HUDEP-2 (cell line): ENCODE data around the gene ACACA.
A peak's percentile ranks its signal among the peaks of the same experiment; 100 is the strongest.
"Not testable (repeated sequence)": the region's sequence is repeated elsewhere in the genome, so short reads cannot be mapped to it uniquely, and the experiment has no call there.

ENCODE experiments used
- DNase-seq, 76 experiments: peaks; one replicate each; lab custom pipeline; 2025; ENCODE audit not compliant: unreplicated experiment in 76 of 76; lab: John Stamatoyannopoulos, UW

ACACA gene

GRCh38 chr17:37356796-37357569 lies 49.7 kb downstream of the ACACA start:
- not testable (repeated sequence) for DNase-seq

GRCh38 chr17:37346863-37347402 lies 59.7 kb downstream of the ACACA start:
- not testable (repeated sequence) for DNase-seq

GRCh38 chr17:37344519-37344918 lies 62.1 kb downstream of the ACACA start:
- DNase-seq: no peak

- DNase-seq: no peak
These were observed 64.0 kb downstream of the ACACA start for GRCh38 chr17:37342589-37342988.

GRCh38 chr17:37340804-37341203 lies 65.8 kb downstream of the ACACA start:
- no peak for DNase-seq

GRCh38 chr17:37339321-37339720 lies 67.3 kb downstream of the ACACA start:
- DNase-seq: no peak

- DNase-seq: no peak
These were observed 67.8 kb downstream of the ACACA start for GRCh38 chr17:37338847-37339246.

- DNase-seq: no peak
These were observed 79.1 kb downstream of the ACACA start for GRCh38 chr17:37327341-37328090.

GRCh38 chr17:37322826-37323561 lies 83.6 kb downstream of the ACACA start:
- no peak for DNase-seq

GRCh38 chr17:37322106-37322505 lies 84.5 kb downstream of the ACACA start:
- DNase-seq: no peak

- no peak for DNase-seq
These were observed 87.6 kb downstream of the ACACA start for GRCh38 chr17:37318931-37319594.

GRCh38 chr17:37317867-37318266 lies 88.8 kb downstream of the ACACA start:
- no peak for DNase-seq

GRCh38 chr17:37315601-37316000 lies 91.0 kb downstream of the ACACA start:
- no peak for DNase-seq

GRCh38 chr17:37312137-37312923 lies 94.3 kb downstream of the ACACA start:
- no peak for DNase-seq

GRCh38 chr17:37310940-37311339 lies 95.7 kb downstream of the ACACA start:
- DNase-seq: no peak

- DNase-seq: no peak
These were observed 97.6 kb downstream of the ACACA start for GRCh38 chr17:37309051-37309450.

- DNase-seq: peak in 41 of 76 experiments; percentile 2 to 61 (median 20)
These were observed 101.2 kb downstream of the ACACA start for GRCh38 chr17:37305406-37305905.

GRCh38 chr17:37301288-37301687 lies 105.3 kb downstream of the ACACA start:
- DNase-seq: no peak

GRCh38 chr17:37300683-37301082 lies 106.0 kb downstream of the ACACA start:
- no peak for DNase-seq
